Activated B cell treated with CpG ODN at 0.5 μM for 24 hours (primary cell): ENCODE measurements around the gene AVL9. TPM values are rescaled to one million over a fixed set of nuclear protein-coding genes. Genes with fewer than 3 reads are reported as not detected.
A peak's percentile ranks its signal among the peaks of the same experiment; 100 is the strongest.

Source experiments
- ATAC-seq: fragments of 200-7000 bp; cut with Tn5 transposase; one replicate; pipeline ENCODE4 v1.10.0; 2021; ENCODE audit warnings: low read depth, mild to moderate bottlenecking, moderate library complexity
- CTCF ChIA-PET: fragments of 350-600 bp; sonication (Branson Sonifier 250); formaldehyde crosslinking; loops from one replicate; lab custom pipeline; 2021; ENCODE audit warnings: antibody characterized with exemption; lab: Charles Lee
- POLR2A ChIA-PET: fragments of 350-600 bp; sonication (Branson Sonifier 250); formaldehyde crosslinking; loops from one replicate; lab custom pipeline; 2021; ENCODE audit warnings: antibody characterized with exemption; lab: Charles Lee
- DNase-seq: peaks from one replicate; pipeline ENCODE4 v3.0.0; 2022
- H3K27ac Mint-ChIP-seq: one replicate; pipeline ENCODE4 v1.8.0; 2020; ENCODE audit warnings: mixed read lengths
- H3K27me3 Mint-ChIP-seq: one replicate; pipeline ENCODE4 v1.8.0; 2021; ENCODE audit warnings: mixed read lengths
- H3K36me3 Mint-ChIP-seq: one replicate; pipeline ENCODE4 v1.8.0; 2021; ENCODE audit warnings: low read depth, mixed read lengths
- H3K4me1 Mint-ChIP-seq: one replicate; pipeline ENCODE4 v1.8.0; 2021; ENCODE audit warnings: mixed read lengths
- H3K4me3 Mint-ChIP-seq: one replicate; pipeline ENCODE4 v1.8.0; 2020; ENCODE audit warnings: mild to moderate bottlenecking, mixed read lengths
- H3K9me3 Mint-ChIP-seq: one replicate; pipeline ENCODE4 v1.8.0; 2020; ENCODE audit warnings: mixed read lengths
- intact Hi-C: fragments of 100-400 bp; cut with micrococcal nuclease; formaldehyde crosslinking; loops from one replicate; pipeline ENCODE4 v1.15.1; 2024
- total RNA-seq: library from RNA; stranded (reverse); gene quantifications from 2 replicates; pipeline ENCODE4 v1.2.3, GENCODE V29; 2022
- TF ChIP-seq, protein P1 (sequence below): fragments of 200-600 bp; IDR thresholded peaks from one replicate; pipeline ENCODE4 v1.8.0; 2022; ENCODE audit warnings: antibody characterized with exemption, mild to moderate bottlenecking

The AVL9 gene
- total RNA-seq, 1 donor from 2014 or later, result 52.5 TPM

DNA sequence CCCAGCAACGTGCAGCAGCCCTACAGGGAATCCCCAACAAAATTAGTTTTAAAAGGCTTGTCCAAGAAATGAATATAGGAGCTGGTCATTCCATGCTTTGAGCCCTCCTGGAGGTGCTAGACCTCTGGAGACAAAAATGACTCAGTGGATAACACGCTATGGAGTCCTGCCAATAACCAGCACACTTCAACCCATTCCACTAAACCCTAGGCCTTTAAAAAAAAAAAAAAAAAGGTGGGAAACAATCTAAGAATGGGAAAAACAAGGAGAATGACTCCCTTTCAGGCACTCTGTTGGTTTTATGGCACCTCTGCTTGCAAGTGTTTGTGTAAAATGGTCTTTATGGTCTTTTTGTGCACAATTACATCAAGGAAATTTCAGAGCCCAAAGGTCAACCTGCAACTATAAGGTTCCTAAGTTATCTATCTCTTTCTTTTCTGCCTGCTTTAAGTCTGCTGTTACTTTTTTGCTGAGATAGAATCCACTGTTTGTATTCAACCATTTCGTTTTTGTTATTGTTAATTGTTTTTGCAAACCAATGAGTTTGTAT, 21.3 kb downstream of the AVL9 start:
- peaks cover 53% of the 10 kb centered on the region for H3K4me1 Mint-ChIP-seq
- H3K36me3 Mint-ChIP-seq, result peaks cover 58% of the 10 kb centered on the region
- TF ChIP-seq, protein P1, sequence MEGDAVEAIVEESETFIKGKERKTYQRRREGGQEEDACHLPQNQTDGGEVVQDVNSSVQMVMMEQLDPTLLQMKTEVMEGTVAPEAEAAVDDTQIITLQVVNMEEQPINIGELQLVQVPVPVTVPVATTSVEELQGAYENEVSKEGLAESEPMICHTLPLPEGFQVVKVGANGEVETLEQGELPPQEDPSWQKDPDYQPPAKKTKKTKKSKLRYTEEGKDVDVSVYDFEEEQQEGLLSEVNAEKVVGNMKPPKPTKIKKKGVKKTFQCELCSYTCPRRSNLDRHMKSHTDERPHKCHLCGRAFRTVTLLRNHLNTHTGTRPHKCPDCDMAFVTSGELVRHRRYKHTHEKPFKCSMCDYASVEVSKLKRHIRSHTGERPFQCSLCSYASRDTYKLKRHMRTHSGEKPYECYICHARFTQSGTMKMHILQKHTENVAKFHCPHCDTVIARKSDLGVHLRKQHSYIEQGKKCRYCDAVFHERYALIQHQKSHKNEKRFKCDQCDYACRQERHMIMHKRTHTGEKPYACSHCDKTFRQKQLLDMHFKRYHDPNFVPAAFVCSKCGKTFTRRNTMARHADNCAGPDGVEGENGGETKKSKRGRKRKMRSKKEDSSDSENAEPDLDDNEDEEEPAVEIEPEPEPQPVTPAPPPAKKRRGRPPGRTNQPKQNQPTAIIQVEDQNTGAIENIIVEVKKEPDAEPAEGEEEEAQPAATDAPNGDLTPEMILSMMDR, result no peak
- H3K4me3 Mint-ChIP-seq, result no peak overlapping the region
- POLR2A ChIA-PET, result interaction anchor here (1.4 kb wide), 1 partner anchor 21 kb away, joined by 8 read pairs; the partner anchor contains the start of gene AVL9
- no peaks in the 10 kb centered on the region for H3K27me3 Mint-ChIP-seq
- DNase-seq (no peak), ATAC-seq (no peak)
- peaks cover 9% of the 10 kb centered on the region for H3K9me3 Mint-ChIP-seq
- no peak overlapping the region for H3K27ac Mint-ChIP-seq
- intact Hi-C loops, result loop anchor here (2.0 kb wide), 1 partner anchor 22 kb away; the partner anchor contains the start of gene AVL9
- CTCF ChIA-PET, result no interaction called here

DNA sequence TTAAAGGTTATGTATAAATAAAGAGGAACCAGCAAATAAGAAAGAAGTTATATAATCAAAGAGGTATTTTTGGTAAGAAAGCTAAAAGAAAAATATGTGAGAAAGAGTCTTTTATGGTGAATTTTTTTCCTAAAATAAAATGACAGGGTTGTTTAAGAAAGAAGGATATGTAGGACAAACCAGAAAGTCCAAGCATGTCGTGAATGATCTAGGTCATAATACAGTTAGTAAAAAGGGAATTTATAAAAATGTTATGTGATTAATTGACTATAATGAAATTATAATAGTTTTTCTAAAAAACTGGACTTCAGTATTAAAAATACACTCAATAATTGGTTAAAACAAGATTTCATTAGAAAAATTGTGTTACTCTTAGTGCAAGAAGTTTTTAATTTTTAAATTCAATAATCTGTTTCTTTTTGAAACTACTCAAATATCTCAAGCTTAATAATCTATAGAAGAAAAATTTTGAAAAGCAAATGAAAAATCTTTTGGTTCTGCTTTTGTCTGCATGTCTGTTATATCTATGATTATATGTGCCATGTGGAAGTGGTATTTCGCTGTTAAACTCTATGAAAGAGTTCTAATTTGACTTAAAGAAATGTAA, 23.3 kb downstream of the AVL9 start:
- no peaks in the 10 kb centered on the region for H3K27me3 Mint-ChIP-seq
- no peak overlapping the region for H3K4me3 Mint-ChIP-seq
- peaks cover 15% of the 10 kb centered on the region for H3K9me3 Mint-ChIP-seq
- ChIA-PET CTCF (no interaction called here), POLR2A (interaction anchor here (1.4 kb wide), 1 partner anchor 23 kb away, joined by 4 read pairs; the partner anchor contains the start of gene AVL9)
- intact Hi-C loops, result no loop called here
- no peak for DNase-seq
- peaks cover 61% of the 10 kb centered on the region for H3K36me3 Mint-ChIP-seq
- no peak for ATAC-seq
- TF ChIP-seq, protein P1, result no peak
- no peak overlapping the region for H3K27ac Mint-ChIP-seq
- peaks cover 41% of the 10 kb centered on the region for H3K4me1 Mint-ChIP-seq

DNA sequence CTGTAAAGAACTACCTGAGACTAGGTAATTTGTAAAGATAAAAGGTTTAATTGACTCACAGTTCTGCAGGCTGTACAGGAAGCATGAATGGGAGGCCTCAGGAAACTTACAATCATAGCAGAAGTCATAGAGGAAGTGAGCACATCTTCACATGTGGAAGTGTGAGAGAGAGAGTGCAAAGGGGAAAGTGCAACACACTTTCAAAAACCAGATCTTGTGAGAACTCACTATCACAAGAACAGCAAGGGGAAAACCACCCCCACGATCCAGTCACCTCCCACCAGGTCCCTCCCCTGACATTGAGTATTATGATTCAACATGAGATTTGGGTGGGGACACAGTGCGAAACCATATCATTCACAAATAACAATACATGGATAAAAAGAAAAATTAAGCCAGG, 24.5 kb downstream of the AVL9 start:
- H3K4me3 Mint-ChIP-seq, result no peak overlapping the region
- H3K4me1 Mint-ChIP-seq, result peaks cover 32% of the 10 kb centered on the region
- DNase-seq (no peak), ATAC-seq (no peak)
- no peaks in the 10 kb centered on the region for H3K27me3 Mint-ChIP-seq
- peaks cover 50% of the 10 kb centered on the region for H3K36me3 Mint-ChIP-seq
- intact Hi-C loops, result no loop called here
- H3K9me3 Mint-ChIP-seq, result peaks cover 15% of the 10 kb centered on the region
- TF ChIP-seq, protein P1, result no peak
- CTCF ChIA-PET, result no interaction called here
- peak overlapping the region; percentile 1 for H3K27ac Mint-ChIP-seq
- POLR2A ChIA-PET, result no interaction called here

- no peak overlapping the region for H3K27ac Mint-ChIP-seq
- ChIA-PET POLR2A (no interaction called here), CTCF (no interaction called here)
- H3K4me3 Mint-ChIP-seq, result no peak overlapping the region
- H3K36me3 Mint-ChIP-seq, result peaks cover 36% of the 10 kb centered on the region
- no peak for ATAC-seq
- H3K27me3 Mint-ChIP-seq, result no peaks in the 10 kb centered on the region
- TF ChIP-seq, protein P1, result no peak
- intact Hi-C loops, result no loop called here
- peaks cover 13% of the 10 kb centered on the region for H3K4me1 Mint-ChIP-seq
- DNase-seq, result no peak
- peaks cover 12% of the 10 kb centered on the region for H3K9me3 Mint-ChIP-seq
These were observed 27.6 kb downstream of the AVL9 start for GRCh38 chr7:32522746-32523530.

DNA sequence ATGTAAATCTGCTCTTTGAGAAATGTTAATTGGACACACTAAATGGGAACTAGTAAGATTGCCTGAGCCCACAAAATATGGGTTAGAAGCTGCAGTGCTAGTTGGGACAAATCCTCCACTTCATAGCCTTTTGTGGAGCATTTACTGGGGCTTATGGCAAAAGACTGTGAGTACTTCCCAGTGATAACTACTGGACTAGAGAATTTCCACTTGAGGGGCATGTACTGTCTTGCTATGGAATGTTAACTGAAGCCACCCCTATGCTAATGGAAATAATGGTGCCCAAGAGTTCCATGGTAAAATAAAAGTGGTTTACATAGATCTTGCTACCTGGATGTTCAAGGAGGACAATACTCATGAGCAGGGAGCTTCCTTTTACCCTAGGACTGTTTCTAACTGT, 29.3 kb downstream of the AVL9 start:
- H3K9me3 Mint-ChIP-seq, result peaks cover 12% of the 10 kb centered on the region
- peaks cover 39% of the 10 kb centered on the region for H3K36me3 Mint-ChIP-seq
- DNase-seq (no peak), ATAC-seq (no peak)
- H3K27me3 Mint-ChIP-seq, result no peaks in the 10 kb centered on the region
- peaks cover 14% of the 10 kb centered on the region for H3K4me1 Mint-ChIP-seq
- CTCF ChIA-PET, result interaction anchor here (0.9 kb wide), 1 partner anchor 29 kb away, joined by 3 read pairs; the partner anchor contains the start of gene AVL9
- intact Hi-C loops, result no loop called here
- POLR2A ChIA-PET, result no interaction called here
- no peak overlapping the region for H3K4me3 Mint-ChIP-seq
- H3K27ac Mint-ChIP-seq, result no peak overlapping the region
- TF ChIP-seq, protein P1, result no peak
